ENCODE results near the gene ZNF579.

The ZNF579 gene

DNA sequence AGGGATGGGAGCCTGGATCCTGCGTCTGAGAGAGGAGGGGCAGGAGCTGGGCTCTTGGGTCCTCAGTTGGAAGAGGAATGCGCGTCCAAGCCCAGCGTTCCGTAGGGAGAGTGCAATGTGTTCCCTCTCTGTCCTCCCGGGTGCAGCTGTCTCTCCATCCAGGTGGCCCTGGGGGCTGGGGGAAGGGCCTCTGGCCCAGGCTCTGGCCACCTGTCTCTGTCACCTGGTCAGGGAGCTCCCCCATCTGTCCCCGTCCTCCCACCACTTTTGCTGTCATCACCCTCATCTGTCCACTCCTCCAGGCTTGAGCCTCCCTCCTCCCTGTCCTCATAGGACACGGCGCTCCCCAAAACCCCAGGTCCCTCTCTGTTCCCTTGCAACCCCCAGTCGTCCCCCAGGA is 40.0 kb downstream of the ZNF579 start:
- Histone ChIP-seq H3K4me2 (ENCODE audit: insufficient read depth, low read length) (no peak overlapping the region), H3K9me3 (ENCODE audit: insufficient read depth, low read length, severe bottlenecking) (no peaks in the 10 kb centered on the region), H3K27ac (ENCODE audit: low read length) (no peak overlapping the region), H3K4me3 (ENCODE audit: low read depth in 1 of 2, low read length in 2 of 2) (no peak overlapping the region), H4K20me1 (ENCODE audit: insufficient read depth, low read length) (no peaks in the 10 kb centered on the region), H2AFZ (ENCODE audit: low read depth, low read length) (no peak overlapping the region), H3K36me3 (ENCODE audit: insufficient read depth, low read length) (no peaks in the 10 kb centered on the region), H3K27me3 (ENCODE audit: insufficient read depth, low read length, poor library complexity) (no peaks in the 10 kb centered on the region), H3K79me2 (ENCODE audit: insufficient read depth, low read length) (no peaks in the 10 kb centered on the region), H3K9ac (ENCODE audit: low read depth, low read length) (no peak overlapping the region), H3K4me1 (ENCODE audit: insufficient read depth, low read length) (no peaks in the 10 kb centered on the region)
- TF ChIP-seq, protein P1, sequence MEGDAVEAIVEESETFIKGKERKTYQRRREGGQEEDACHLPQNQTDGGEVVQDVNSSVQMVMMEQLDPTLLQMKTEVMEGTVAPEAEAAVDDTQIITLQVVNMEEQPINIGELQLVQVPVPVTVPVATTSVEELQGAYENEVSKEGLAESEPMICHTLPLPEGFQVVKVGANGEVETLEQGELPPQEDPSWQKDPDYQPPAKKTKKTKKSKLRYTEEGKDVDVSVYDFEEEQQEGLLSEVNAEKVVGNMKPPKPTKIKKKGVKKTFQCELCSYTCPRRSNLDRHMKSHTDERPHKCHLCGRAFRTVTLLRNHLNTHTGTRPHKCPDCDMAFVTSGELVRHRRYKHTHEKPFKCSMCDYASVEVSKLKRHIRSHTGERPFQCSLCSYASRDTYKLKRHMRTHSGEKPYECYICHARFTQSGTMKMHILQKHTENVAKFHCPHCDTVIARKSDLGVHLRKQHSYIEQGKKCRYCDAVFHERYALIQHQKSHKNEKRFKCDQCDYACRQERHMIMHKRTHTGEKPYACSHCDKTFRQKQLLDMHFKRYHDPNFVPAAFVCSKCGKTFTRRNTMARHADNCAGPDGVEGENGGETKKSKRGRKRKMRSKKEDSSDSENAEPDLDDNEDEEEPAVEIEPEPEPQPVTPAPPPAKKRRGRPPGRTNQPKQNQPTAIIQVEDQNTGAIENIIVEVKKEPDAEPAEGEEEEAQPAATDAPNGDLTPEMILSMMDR (IDR thresholded peaks at IDR 0.05; ENCODE audit: borderline replicate concordance, extremely low read depth, low read length, poor library complexity, severe bottlenecking), result no peak
- no peak for TF ChIP-seq EZH2 (IDR thresholded peaks at IDR 0.05; ENCODE audit: borderline replicate concordance, low read depth, low read length, severe bottlenecking)
- DNase-seq (no peak), ATAC-seq (ENCODE audit: insufficient read depth, low read depth) (no peak)

DNA sequence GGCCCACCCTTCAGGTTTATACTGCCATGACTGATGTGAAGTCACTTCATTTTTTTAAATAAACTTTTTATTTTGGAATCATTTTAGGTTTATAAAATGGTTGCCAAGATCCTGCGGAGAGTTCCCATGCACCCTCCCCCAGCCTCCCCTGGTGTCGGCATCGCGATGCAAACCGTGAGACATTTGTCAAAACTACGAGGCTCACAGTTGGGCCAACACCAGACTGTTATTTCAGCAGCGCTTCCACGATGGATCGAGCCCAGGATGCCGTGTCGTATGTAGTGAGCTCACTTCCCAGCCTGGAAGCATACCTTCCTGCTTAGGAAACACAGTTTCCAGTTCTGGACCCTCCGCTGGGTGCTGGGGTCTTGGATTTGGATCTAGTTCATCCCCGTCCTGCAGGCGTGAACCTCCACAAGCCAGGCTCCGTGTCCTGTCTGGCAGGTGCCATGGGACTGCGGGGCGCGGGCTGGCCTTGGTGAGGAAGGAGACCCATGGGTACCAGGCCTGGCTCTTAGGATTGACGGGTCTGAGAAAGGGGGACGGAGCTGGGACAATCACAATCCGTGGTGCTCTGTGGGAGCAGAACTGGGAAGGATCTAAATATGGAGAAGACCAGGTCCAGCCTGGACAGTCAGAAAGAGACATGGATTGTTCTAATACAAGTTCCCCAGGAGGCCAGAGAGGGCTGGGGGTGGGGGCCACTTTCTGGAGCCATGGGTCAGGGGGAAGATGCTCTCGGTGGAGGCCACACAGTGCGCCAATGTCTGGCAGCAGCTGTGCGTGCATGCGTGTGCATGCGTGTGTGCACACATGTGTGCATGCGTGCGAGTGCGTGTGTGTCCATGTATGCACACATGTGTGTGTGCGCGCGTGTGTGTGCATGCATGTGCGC is 41.3 kb downstream of the ZNF579 start:
- H3K27ac ChIP-seq (ENCODE audit: low read length), result no peak overlapping the region
- no peaks in the 10 kb centered on the region for H3K27me3 ChIP-seq (ENCODE audit: insufficient read depth, low read length, poor library complexity)
- H4K20me1 ChIP-seq (ENCODE audit: insufficient read depth, low read length), result no peaks in the 10 kb centered on the region
- DNase-seq (no peak), ATAC-seq (ENCODE audit: insufficient read depth, low read depth) (no peak)
- H3K9me3 ChIP-seq (ENCODE audit: insufficient read depth, low read length, severe bottlenecking), result no peaks in the 10 kb centered on the region
- no peaks in the 10 kb centered on the region for H3K79me2 ChIP-seq (ENCODE audit: insufficient read depth, low read length)
- no peaks in the 10 kb centered on the region for H3K4me1 ChIP-seq (ENCODE audit: insufficient read depth, low read length)
- no peaks in the 10 kb centered on the region for H3K36me3 ChIP-seq (ENCODE audit: insufficient read depth, low read length)
- no peak for TF ChIP-seq EZH2 (IDR thresholded peaks at IDR 0.05; ENCODE audit: borderline replicate concordance, low read depth, low read length, severe bottlenecking)
- TF ChIP-seq, protein P1 (IDR thresholded peaks at IDR 0.05; ENCODE audit: borderline replicate concordance, extremely low read depth, low read length, poor library complexity, severe bottlenecking), result no peak
- H3K4me3 ChIP-seq (ENCODE audit: low read depth in 1 of 2, low read length in 2 of 2), result no peak overlapping the region
- H2AFZ ChIP-seq (ENCODE audit: low read depth, low read length), result no peak overlapping the region
- H3K9ac ChIP-seq (ENCODE audit: low read depth, low read length), result no peak overlapping the region
- no peak overlapping the region for H3K4me2 ChIP-seq (ENCODE audit: insufficient read depth, low read length)

DNA sequence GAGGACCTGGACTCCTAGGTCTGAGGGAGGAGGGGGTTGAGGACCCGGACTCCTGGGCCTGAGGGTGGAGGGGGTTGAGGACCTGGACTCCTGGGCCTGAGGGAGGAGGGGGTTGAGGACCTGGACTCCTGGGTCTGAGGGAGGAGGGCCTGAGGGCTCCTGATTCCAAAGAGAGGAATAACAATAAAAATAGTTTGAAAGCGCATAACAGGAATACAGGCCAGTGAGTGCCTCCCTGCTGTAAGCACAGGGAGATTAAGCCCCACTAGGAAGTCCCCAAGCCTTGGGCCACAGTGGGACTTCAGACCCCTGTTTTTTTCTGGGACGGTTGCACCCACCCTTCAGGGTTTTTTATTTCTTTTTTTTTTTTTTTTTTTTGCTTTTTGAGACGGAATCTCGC is 42.5 kb downstream of the ZNF579 start:
- no peaks in the 10 kb centered on the region for H3K9me3 ChIP-seq (ENCODE audit: insufficient read depth, low read length, severe bottlenecking)
- H3K36me3 ChIP-seq (ENCODE audit: insufficient read depth, low read length), result no peaks in the 10 kb centered on the region
- no peak overlapping the region for H2AFZ ChIP-seq (ENCODE audit: low read depth, low read length)
- no peak overlapping the region for H3K4me2 ChIP-seq (ENCODE audit: insufficient read depth, low read length)
- no peaks in the 10 kb centered on the region for H3K4me1 ChIP-seq (ENCODE audit: insufficient read depth, low read length)
- ATAC-seq (ENCODE audit: insufficient read depth, low read depth) (no peak), DNase-seq (no peak)
- TF ChIP-seq, protein P1 (IDR thresholded peaks at IDR 0.05; ENCODE audit: borderline replicate concordance, extremely low read depth, low read length, poor library complexity, severe bottlenecking), result no peak
- H3K9ac ChIP-seq (ENCODE audit: low read depth, low read length), result no peak overlapping the region
- no peaks in the 10 kb centered on the region for H3K79me2 ChIP-seq (ENCODE audit: insufficient read depth, low read length)
- H4K20me1 ChIP-seq (ENCODE audit: insufficient read depth, low read length), result no peaks in the 10 kb centered on the region
- no peak overlapping the region for H3K27ac ChIP-seq (ENCODE audit: low read length)
- H3K27me3 ChIP-seq (ENCODE audit: insufficient read depth, low read length, poor library complexity), result no peaks in the 10 kb centered on the region
- no peak overlapping the region for H3K4me3 ChIP-seq (ENCODE audit: low read depth in 1 of 2, low read length in 2 of 2)

Measured in DND-41 (cell line).